ENCODE results near the gene PTDSS2. TPM values are rescaled to one million over a fixed set of nuclear protein-coding genes. Genes with fewer than 3 reads are reported as not detected.

The PTDSS2 gene
- total RNA-seq, 1 donor from 2014 or later: 31.1 TPM

DNA sequence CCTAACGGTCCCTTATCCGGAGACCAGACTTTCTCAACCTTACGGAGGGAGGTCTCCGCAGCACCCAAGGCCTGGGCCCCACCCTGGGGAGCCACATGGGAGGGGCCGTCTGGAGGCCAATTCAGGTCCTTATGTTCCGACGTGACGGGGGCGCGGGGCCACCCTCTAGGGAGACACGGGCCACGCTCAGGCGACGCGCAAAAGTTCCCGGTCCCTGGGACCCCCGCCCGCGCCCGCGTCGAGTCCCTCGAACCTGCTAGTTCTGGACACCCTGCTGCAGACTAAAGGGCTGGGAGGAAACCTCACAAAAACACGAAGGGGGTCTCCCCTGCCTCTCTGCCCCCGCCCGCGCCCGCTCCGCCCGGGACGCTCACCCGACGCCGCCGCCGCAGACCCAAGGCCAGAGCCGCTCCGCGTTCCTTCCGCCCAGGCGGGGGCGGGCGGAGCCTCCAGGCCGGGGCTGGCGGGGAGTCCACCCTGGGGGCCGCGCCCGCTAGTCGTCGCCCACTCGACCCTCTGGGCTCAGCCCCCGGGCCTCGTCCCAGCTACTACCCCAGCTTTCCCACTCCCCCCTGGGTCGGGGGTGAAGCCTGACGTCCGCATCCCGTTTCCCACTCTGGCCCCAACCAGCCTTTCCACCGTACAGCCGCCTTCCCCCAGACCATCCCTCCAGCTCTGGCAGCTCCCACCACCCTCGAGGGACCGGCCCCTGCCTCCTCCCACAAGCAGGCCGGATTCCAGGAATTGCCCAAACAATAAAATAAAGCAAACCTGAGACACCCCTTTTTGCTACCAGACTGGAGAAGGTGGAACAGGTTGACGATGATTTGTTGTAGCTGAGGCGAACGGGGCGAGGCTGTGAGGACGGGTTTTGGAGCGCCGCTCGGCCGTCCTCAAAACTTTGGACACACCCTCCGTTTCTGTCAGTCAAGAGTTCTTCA lies 54.2 kb downstream of the PTDSS2 start:
- Histone ChIP-seq H3K36me3 (peaks cover 36% of the 10 kb centered on the region), H3K9me3 (no peaks in the 10 kb centered on the region), H3K27me3 (no peaks in the 10 kb centered on the region), H3K4me3 (peak overlapping the region; percentile 88), H3K4me1 (peaks cover 46% of the 10 kb centered on the region), H3K27ac (peak overlapping the region; percentile 87)
- ATAC-seq (no peak), DNase-seq (peak; percentile 81)
- intact Hi-C loops (cut with DNase I): no loop called here
- TF ChIP-seq, protein P1, sequence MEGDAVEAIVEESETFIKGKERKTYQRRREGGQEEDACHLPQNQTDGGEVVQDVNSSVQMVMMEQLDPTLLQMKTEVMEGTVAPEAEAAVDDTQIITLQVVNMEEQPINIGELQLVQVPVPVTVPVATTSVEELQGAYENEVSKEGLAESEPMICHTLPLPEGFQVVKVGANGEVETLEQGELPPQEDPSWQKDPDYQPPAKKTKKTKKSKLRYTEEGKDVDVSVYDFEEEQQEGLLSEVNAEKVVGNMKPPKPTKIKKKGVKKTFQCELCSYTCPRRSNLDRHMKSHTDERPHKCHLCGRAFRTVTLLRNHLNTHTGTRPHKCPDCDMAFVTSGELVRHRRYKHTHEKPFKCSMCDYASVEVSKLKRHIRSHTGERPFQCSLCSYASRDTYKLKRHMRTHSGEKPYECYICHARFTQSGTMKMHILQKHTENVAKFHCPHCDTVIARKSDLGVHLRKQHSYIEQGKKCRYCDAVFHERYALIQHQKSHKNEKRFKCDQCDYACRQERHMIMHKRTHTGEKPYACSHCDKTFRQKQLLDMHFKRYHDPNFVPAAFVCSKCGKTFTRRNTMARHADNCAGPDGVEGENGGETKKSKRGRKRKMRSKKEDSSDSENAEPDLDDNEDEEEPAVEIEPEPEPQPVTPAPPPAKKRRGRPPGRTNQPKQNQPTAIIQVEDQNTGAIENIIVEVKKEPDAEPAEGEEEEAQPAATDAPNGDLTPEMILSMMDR (IDR thresholded peaks at IDR 0.05): no peak

DNA sequence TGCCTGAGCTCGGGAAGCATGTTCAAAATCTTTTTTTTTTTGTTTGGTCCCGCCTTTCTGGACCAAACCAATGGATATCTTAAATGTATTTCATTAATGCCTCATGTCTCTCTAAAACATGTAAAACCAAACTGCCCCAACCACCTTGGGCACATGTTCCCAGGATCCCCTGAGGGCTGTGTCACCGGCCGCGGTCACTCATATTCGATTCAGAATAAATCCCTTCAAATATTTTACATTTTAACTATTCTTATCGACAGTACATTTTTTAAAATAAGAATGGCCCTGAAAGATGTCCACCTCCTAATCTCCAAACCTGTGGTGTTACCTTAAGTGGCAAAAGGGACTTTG lies 54.9 kb downstream of the PTDSS2 start:
- DNase-seq (no peak), ATAC-seq (no peak)
- H3K4me1 ChIP-seq: peaks cover 46% of the 10 kb centered on the region
- H3K4me3 ChIP-seq: peak overlapping the region; percentile 88
- no peaks in the 10 kb centered on the region for H3K27me3 ChIP-seq
- intact Hi-C loops (cut with DNase I): no loop called here
- TF ChIP-seq, protein P1 (IDR thresholded peaks at IDR 0.05): no peak
- peaks cover 31% of the 10 kb centered on the region for H3K36me3 ChIP-seq
- no peaks in the 10 kb centered on the region for H3K9me3 ChIP-seq
- H3K27ac ChIP-seq: peak overlapping the region; percentile 87

DNA sequence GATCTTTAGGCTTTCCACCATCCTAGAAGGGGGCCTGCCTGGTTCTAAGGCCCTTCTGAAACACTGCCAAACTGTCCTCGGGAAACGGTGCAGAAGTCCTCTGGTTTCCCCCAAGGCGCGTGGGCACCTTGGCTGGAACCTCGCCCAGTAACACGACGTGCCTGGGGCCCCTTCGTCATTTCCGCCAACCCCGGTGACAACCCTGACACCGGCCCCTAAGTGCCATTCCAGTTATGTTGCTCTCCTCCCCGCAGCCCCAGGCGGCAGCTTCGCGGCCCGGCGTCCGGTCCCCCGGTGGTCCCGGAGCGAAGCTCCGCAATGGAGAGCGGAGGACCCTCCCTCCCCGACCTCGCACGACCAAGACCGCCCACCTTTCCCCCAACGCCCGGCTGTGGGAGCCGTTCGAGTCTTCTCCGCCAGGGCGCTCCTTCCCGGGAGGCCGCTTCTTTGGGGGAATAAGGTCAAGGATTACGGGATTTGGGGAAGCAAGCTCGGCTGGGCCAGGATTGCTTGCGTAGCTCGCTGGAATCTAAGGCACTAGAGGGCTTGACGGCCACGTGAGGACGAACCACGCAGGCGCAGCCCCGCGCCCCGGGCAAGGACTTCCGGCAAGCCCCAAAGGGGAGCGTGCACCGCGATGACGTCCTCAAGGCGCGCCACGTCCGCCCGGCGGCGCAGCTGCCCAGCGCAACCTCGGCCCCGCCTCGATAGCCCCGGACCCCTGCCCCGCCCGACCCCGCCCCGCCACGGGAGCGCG lies 56.3 kb downstream of the PTDSS2 start:
- Histone ChIP-seq H3K27ac (peak overlapping the region; percentile 100), H3K27me3 (no peaks in the 10 kb centered on the region), H3K4me3 (peak overlapping the region; percentile 88), H3K4me1 (peaks cover 46% of the 10 kb centered on the region), H3K36me3 (peaks cover 26% of the 10 kb centered on the region), H3K9me3 (no peaks in the 10 kb centered on the region)
- peak; percentile 85 for ATAC-seq
- DNase-seq: peak; percentile 99
- intact Hi-C loops (cut with DNase I): no loop called here
- TF ChIP-seq, protein P1 (IDR thresholded peaks at IDR 0.05): peak; percentile 14

DNA sequence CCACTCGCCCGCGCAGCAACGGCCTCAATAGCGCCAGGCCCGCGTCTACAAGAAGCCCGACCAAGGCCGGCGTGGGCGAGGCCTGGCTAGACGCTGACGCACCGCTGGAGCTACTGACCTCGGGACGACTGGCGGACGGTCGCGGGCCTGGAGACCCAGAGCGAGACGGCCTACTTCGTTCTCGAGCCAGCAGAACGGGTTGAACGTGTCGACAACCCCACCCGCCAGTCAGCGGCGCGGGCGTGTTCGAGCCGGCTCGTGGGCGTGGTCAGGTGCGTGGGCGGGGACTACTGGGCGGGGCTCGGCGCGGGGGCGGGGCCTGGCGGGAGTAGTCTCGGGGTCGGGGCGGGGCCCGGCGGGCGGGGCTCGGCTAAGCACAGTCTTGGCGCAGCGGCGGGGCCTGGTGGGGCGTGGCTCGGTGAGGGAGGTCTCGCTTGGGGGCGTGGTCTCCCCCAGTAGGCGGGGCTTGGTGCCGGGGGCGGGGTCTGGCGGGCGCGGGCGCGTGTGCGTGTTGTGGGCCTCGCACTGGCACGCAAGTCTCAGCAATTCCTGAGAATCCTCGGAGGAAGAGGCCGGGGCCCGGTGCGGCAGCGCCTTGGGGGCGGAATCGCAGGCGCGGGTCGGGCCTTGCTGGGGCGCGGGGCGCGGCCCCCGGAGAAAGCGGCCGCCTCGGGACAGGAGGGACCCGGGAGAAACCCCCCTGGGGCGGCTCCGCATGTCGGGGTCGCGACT lies 57.1 kb downstream of the PTDSS2 start, which contains the start of gene RNH1:
Gene RNH1, minus strand, starts transcription at position 248 of the 732 bp plus-strand sequence. CDS start 5,080 bp downstream, outside the sequence.
- TF ChIP-seq, protein P1 (IDR thresholded peaks at IDR 0.05): no peak
- Histone ChIP-seq H3K27me3 (no peaks in the 10 kb centered on the region), H3K4me3 (peak within 1 kb of the TSS; percentile 88), H3K36me3 (peaks cover 18% of the 10 kb centered on the region), H3K27ac (peak within 1 kb of the TSS; percentile 100), H3K4me1 (peaks cover 43% of the 10 kb centered on the region), H3K9me3 (no peaks in the 10 kb centered on the region)
- ATAC-seq (peak; percentile 91), DNase-seq (peak; percentile 100)
- intact Hi-C loops (cut with DNase I): no loop called here
